Natural killer cell (primary cell): Measurements from ENCODE around the gene VDAC1. TPM values are rescaled to one million over a fixed set of nuclear protein-coding genes. Genes with fewer than 3 reads are reported as not detected.

ENCODE experiments used
- ATAC-seq, 3 donors: fragments of 150-1000 bp in 2 of 3; fragments of 200-7000 bp in 1 of 3; cut with Tn5 transposase; 1 replicate in 1 of 3; 2 replicates in 2 of 3; pipeline ENCODE4 v1.10.0; 2021; ENCODE audit warnings: mild to moderate bottlenecking in 2 of 3, moderate library complexity in 2 of 3
- DNase-seq, 2 donors: peaks; one replicate each; pipeline versions ENCODE4 v3.0.0 to v3.0.0-alpha.2; 2013 to 2021; ENCODE audit warnings: mixed read lengths in 1 of 2
- H3K27ac ChIP-seq: one replicate; pipeline ENCODE4 v1.5.1; 2013; ENCODE audit warnings: mild to moderate bottlenecking, low read length
- H3K27me3 ChIP-seq: one replicate; pipeline ENCODE4 v1.6.1; 2013; ENCODE audit warnings: low read length; ENCODE audit not compliant: control insufficient read depth, insufficient read depth
- H3K36me3 ChIP-seq: one replicate; pipeline ENCODE4 v1.6.1; 2013; ENCODE audit warnings: low read length; ENCODE audit not compliant: control insufficient read depth, insufficient read depth
- H3K4me1 ChIP-seq: one replicate; pipeline ENCODE4 v1.6.1; 2013; ENCODE audit warnings: low read length; ENCODE audit not compliant: control insufficient read depth, insufficient read depth
- H3K4me3 ChIP-seq: one replicate; pipeline ENCODE4 v1.5.1; 2013; ENCODE audit warnings: low read length
- H3K9me3 ChIP-seq: one replicate; pipeline ENCODE4 v1.6.1; 2013; ENCODE audit warnings: low read length; ENCODE audit not compliant: control insufficient read depth, insufficient read depth
- H3K27ac Mint-ChIP-seq, 2 donors: one replicate each; pipeline ENCODE4 v1.8.0; 2022; ENCODE audit warnings: mild to moderate bottlenecking in 2 of 2, mixed read lengths in 2 of 2, moderate library complexity in 1 of 2
- H3K27me3 Mint-ChIP-seq, 2 donors: one replicate each; pipeline ENCODE4 v1.8.0; 2022; ENCODE audit warnings: low read depth in 2 of 2, mixed read lengths in 2 of 2
- H3K36me3 Mint-ChIP-seq: one replicate; pipeline ENCODE4 v1.8.0; 2022; ENCODE audit warnings: mixed read lengths
- H3K4me1 Mint-ChIP-seq, 2 donors: one replicate each; pipeline ENCODE4 v1.8.0; 2022; ENCODE audit warnings: mixed read lengths in 2 of 2
- H3K4me3 Mint-ChIP-seq: one replicate; pipeline ENCODE4 v1.8.0; 2022; ENCODE audit warnings: mild to moderate bottlenecking, moderate library complexity, mixed read lengths
- H3K9me3 Mint-ChIP-seq, 2 donors: one replicate each; pipeline ENCODE4 v1.8.0; 2022; ENCODE audit warnings: mixed read lengths in 2 of 2
- CTCF ChIP-seq: fragments of 200-600 bp; IDR thresholded peaks from one replicate; pipeline ENCODE4 v1.8.0; 2022; ENCODE audit warnings: antibody characterized with exemption
- WGBS: methylation state at CpG from one replicate; pipeline ENCODE4 v1.1.7; 2013; ENCODE audit warnings: missing lambda C conversion rate; ENCODE audit not compliant: insufficient coverage; 5-methylcytosine and 5-hydroxymethylcytosine counted together
- intact Hi-C: fragments of 100-400 bp; cut with micrococcal nuclease; formaldehyde crosslinking; loops from one replicate; pipeline ENCODE4 v1.14.2; 2022
- total RNA-seq, 4 donors: library from RNA; stranded (reverse); fragments of 120-200 nt in 1 of 4; gene quantifications; one replicate each; pipeline versions ENCODE4 v1.2.3 to v1.2.4, GENCODE V29; 2013 to 2022

The VDAC1 gene
- total RNA-seq, 3 donors from 2014 or later (not counting 1 experiment from before 2014, with no cell fraction given): 54.0 to 63.3 (median 60.2) TPM

- Histone ChIP-seq H3K27me3 (no peaks in the 10 kb centered on the region), H3K36me3 (no peaks in the 10 kb centered on the region), H3K27ac (no peak overlapping the region), H3K4me3 (no peak overlapping the region), H3K9me3 (no peaks in the 10 kb centered on the region), H3K4me1 (peaks cover 16% of the 10 kb centered on the region)
- no peak overlapping the region for H3K27ac Mint-ChIP-seq
- H3K9me3 Mint-ChIP-seq: no peaks in the 10 kb centered on the region
- WGBS: 91% methylated on average over 2 of the region's 2 CpGs
- no peak for TF ChIP-seq CTCF
- H3K27me3 Mint-ChIP-seq: no peaks in the 10 kb centered on the region
- H3K4me3 Mint-ChIP-seq: no peak overlapping the region
- H3K36me3 Mint-ChIP-seq: no peaks in the 10 kb centered on the region
- DNase-seq (no peak), ATAC-seq (no peak)
- intact Hi-C loops: no loop called here
- peaks cover 0 to 6% of the 10 kb centered on the region in 2 donors for H3K4me1 Mint-ChIP-seq
Observed at GRCh38 chr5:134051305-134051704, 46.5 kb upstream of the VDAC1 start.

- no peak overlapping the region for H3K4me3 ChIP-seq
- H3K4me1 ChIP-seq: peaks cover 6% of the 10 kb centered on the region
- Mint-ChIP-seq H3K27ac (no peak overlapping the region), H3K4me3 (no peak overlapping the region), H3K4me1 (peaks cover 0 to 4% of the 10 kb centered on the region in 2 donors), H3K27me3 (no peaks in the 10 kb centered on the region), H3K36me3 (no peaks in the 10 kb centered on the region), H3K9me3 (no peaks in the 10 kb centered on the region)
- DNase-seq (no peak), ATAC-seq (no peak)
- no peaks in the 10 kb centered on the region for H3K27me3 ChIP-seq
- H3K36me3 ChIP-seq: no peaks in the 10 kb centered on the region
- no peak overlapping the region for H3K27ac ChIP-seq
- H3K9me3 ChIP-seq: no peaks in the 10 kb centered on the region
- TF ChIP-seq CTCF: no peak
- intact Hi-C loops: no loop called here
Observed at GRCh38 chr5:134048864-134049263, 44.1 kb upstream of the VDAC1 start.

- no peak overlapping the region for H3K4me3 Mint-ChIP-seq
- DNase-seq: no peak
- H3K36me3 Mint-ChIP-seq: no peaks in the 10 kb centered on the region
- H3K4me1 ChIP-seq: peaks cover 4% of the 10 kb centered on the region
- intact Hi-C loops: no loop called here
- WGBS: 89% methylated on average over 7 of the region's 8 CpGs
- H3K27me3 Mint-ChIP-seq: no peaks in the 10 kb centered on the region
- no peaks in the 10 kb centered on the region for H3K36me3 ChIP-seq
- no peak overlapping the region for H3K4me3 ChIP-seq
- no peak overlapping the region for H3K27ac ChIP-seq
- no peak for ATAC-seq
- no peak overlapping the region for H3K27ac Mint-ChIP-seq
- no peaks in the 10 kb centered on the region for H3K9me3 Mint-ChIP-seq
- TF ChIP-seq CTCF: no peak
- no peaks in the 10 kb centered on the region for H3K27me3 ChIP-seq
- no peaks in the 10 kb centered on the region for H3K4me1 Mint-ChIP-seq
- no peaks in the 10 kb centered on the region for H3K9me3 ChIP-seq
Observed at GRCh38 chr5:134047687-134048056, 42.9 kb upstream of the VDAC1 start.

- peaks cover 10% of the 10 kb centered on the region for H3K4me1 ChIP-seq
- WGBS: 87% methylated on average over 5 of the region's 6 CpGs
- no peak for TF ChIP-seq CTCF
- H3K4me3 Mint-ChIP-seq: no peak overlapping the region
- DNase-seq (no peak), ATAC-seq (no peak)
- no peaks in the 10 kb centered on the region for H3K36me3 Mint-ChIP-seq
- H3K27me3 Mint-ChIP-seq: no peaks in the 10 kb centered on the region
- no peaks in the 10 kb centered on the region for H3K4me1 Mint-ChIP-seq
- no peaks in the 10 kb centered on the region for H3K9me3 Mint-ChIP-seq
- no peaks in the 10 kb centered on the region for H3K36me3 ChIP-seq
- no peak overlapping the region for H3K27ac ChIP-seq
- no peaks in the 10 kb centered on the region for H3K9me3 ChIP-seq
- H3K27me3 ChIP-seq: no peaks in the 10 kb centered on the region
- H3K27ac Mint-ChIP-seq: no peak overlapping the region
- intact Hi-C loops: no loop called here
- H3K4me3 ChIP-seq: no peak overlapping the region
Observed at GRCh38 chr5:134046801-134047686, 42.3 kb upstream of the VDAC1 start.
